SU-DHL-6 (cell line): ENCODE data around the gene NAE1.

Experiments used
- H2AFZ ChIP-seq: fragments of 200-600 bp; sonication (generic); 2 replicates; pipeline ENCODE4 v1.6.1; 2014; ENCODE audit warnings: low read depth, mild to moderate bottlenecking, moderate library complexity, mixed read lengths, antibody characterized with exemption, low read length; ENCODE audit not compliant: severe bottlenecking
- H3F3A ChIP-seq: fragments of 200-600 bp; shearing (Covaris generic); 2 replicates; pipeline ENCODE4 v1.6.0; 2016; ENCODE audit warnings: antibody characterized with exemption, mild to moderate bottlenecking; ENCODE audit not compliant: insufficient read depth
- H3K27ac ChIP-seq: fragments of 200-600 bp; sonication (generic); 2 replicates; pipeline ENCODE4 v1.5.1; 2016; ENCODE audit warnings: low read depth, mild to moderate bottlenecking, low read length, moderate library complexity, mixed read lengths
- H3K27me3 ChIP-seq: fragments of 200-600 bp; sonication (generic), shearing (Covaris generic); 2 replicates; pipeline ENCODE4 v1.6.0; 2014; ENCODE audit warnings: mild to moderate bottlenecking, low read length
- H3K36me3 ChIP-seq: fragments of 200-600 bp; sonication (generic); 2 replicates; pipeline ENCODE4 v1.6.1; 2014; ENCODE audit warnings: mild to moderate bottlenecking, low read length, mixed read lengths
- H3K4me2 ChIP-seq: fragments of 300-600, 200-600 bp; shearing (Covaris generic), sonication (generic); 2 replicates; pipeline ENCODE4 v1.6.0; 2014; ENCODE audit warnings: low read length, low read depth, mild to moderate bottlenecking; ENCODE audit not compliant: poor library complexity, severe bottlenecking
- H3K4me3 ChIP-seq: fragments of 200-600 bp; sonication (generic); 2 replicates; pipeline ENCODE4 v1.5.1; 2014; ENCODE audit warnings: antibody characterized with exemption, low read length, mild to moderate bottlenecking, mixed read lengths; ENCODE audit not compliant: insufficient read depth, poor library complexity, severe bottlenecking
- H3K79me2 ChIP-seq: fragments of 200-600 bp; sonication (generic); 2 replicates; pipeline ENCODE4 v1.6.1; 2014; ENCODE audit warnings: mild to moderate bottlenecking, low read length, moderate library complexity; ENCODE audit not compliant: insufficient read depth
- H3K9ac ChIP-seq: fragments of 200-600 bp; sonication (generic); 2 replicates; pipeline ENCODE4 v1.7.0; 2014; ENCODE audit warnings: mild to moderate bottlenecking, low read length
- H3K9me2 ChIP-seq: fragments of 200-600 bp; sonication (generic); replicated peaks from 2 replicates; pipeline ENCODE4 v1.6.1; 2014; ENCODE audit warnings: low read length; ENCODE audit not compliant: insufficient read depth
- H3K9me3 ChIP-seq: fragments of 200-600 bp; sonication (generic); 2 replicates; pipeline ENCODE4 v1.6.1; 2014; ENCODE audit warnings: low read length, mixed read lengths; ENCODE audit not compliant: insufficient read depth
- H4K20me1 ChIP-seq: fragments of 200-600 bp; sonication (generic); 2 replicates; pipeline ENCODE4 v1.6.1; 2014; ENCODE audit warnings: low read depth, mild to moderate bottlenecking, antibody characterized with exemption, low read length, moderate library complexity, mixed read lengths
- CTCF ChIP-seq: fragments of 200-600 bp; sonication (generic); IDR thresholded peaks from one replicate; pipeline ENCODE4 v1.5.1; 2017; ENCODE audit warnings: antibody characterized with exemption, mild to moderate bottlenecking, low read length, moderate library complexity; ENCODE audit not compliant: insufficient read depth, poor library complexity, severe bottlenecking
- EZH2phosphoT487 ChIP-seq: fragments of 200-600 bp; sonication (generic), shearing (Covaris generic); conservative IDR thresholded peaks from 2 replicates; pipeline ENCODE4 v1.6.1; 2018; ENCODE audit warnings: mild to moderate bottlenecking, antibody characterized with exemption, low read length, moderate library complexity, mixed read lengths

The NAE1 gene

GRCh38 chr16:66857437-66857836 is 26.7 kb upstream of the NAE1 start:
- no peak overlapping the region for H3K9ac ChIP-seq
- H3K79me2 ChIP-seq = no peaks in the 10 kb centered on the region
- no peak overlapping the region for H2AFZ ChIP-seq
- H3F3A ChIP-seq = no peaks in the 10 kb centered on the region
- no peaks in the 10 kb centered on the region for H3K27me3 ChIP-seq
- no peaks in the 10 kb centered on the region for H3K9me3 ChIP-seq
- H3K4me3 ChIP-seq = no peak overlapping the region
- no peaks in the 10 kb centered on the region for H3K9me2 ChIP-seq
- H3K27ac ChIP-seq = no peak overlapping the region
- H3K4me2 ChIP-seq = no peak overlapping the region
- no peaks in the 10 kb centered on the region for H4K20me1 ChIP-seq
- H3K36me3 ChIP-seq = no peaks in the 10 kb centered on the region
- TF ChIP-seq CTCF (no peak), EZH2phosphoT487 (no peak)

GRCh38 chr16:66856801-66857200 is 26.0 kb upstream of the NAE1 start:
- Histone ChIP-seq H3K9me3 (no peaks in the 10 kb centered on the region), H3K9ac (no peak overlapping the region), H3K27ac (no peak overlapping the region), H3K27me3 (no peaks in the 10 kb centered on the region), H3K9me2 (no peaks in the 10 kb centered on the region), H4K20me1 (no peaks in the 10 kb centered on the region), H3K36me3 (no peaks in the 10 kb centered on the region), H3K4me2 (no peak overlapping the region), H3F3A (no peaks in the 10 kb centered on the region), H2AFZ (no peak overlapping the region), H3K4me3 (no peak overlapping the region), H3K79me2 (no peaks in the 10 kb centered on the region)
- no peak for TF ChIP-seq EZH2phosphoT487
- TF ChIP-seq CTCF = no peak

GRCh38 chr16:66856184-66856730 is 25.5 kb upstream of the NAE1 start:
- H2AFZ ChIP-seq = no peak overlapping the region
- no peak overlapping the region for H3K9ac ChIP-seq
- no peaks in the 10 kb centered on the region for H3K9me3 ChIP-seq
- no peaks in the 10 kb centered on the region for H4K20me1 ChIP-seq
- no peaks in the 10 kb centered on the region for H3F3A ChIP-seq
- no peaks in the 10 kb centered on the region for H3K27me3 ChIP-seq
- H3K4me3 ChIP-seq = no peak overlapping the region
- H3K27ac ChIP-seq = no peak overlapping the region
- H3K4me2 ChIP-seq = no peak overlapping the region
- no peaks in the 10 kb centered on the region for H3K79me2 ChIP-seq
- no peaks in the 10 kb centered on the region for H3K9me2 ChIP-seq
- no peaks in the 10 kb centered on the region for H3K36me3 ChIP-seq
- TF ChIP-seq CTCF = no peak
- no peak for TF ChIP-seq EZH2phosphoT487
